ENCODE data around the gene SSTR1. TPM values are rescaled to one million over a fixed set of nuclear protein-coding genes. Genes with fewer than 3 reads are reported as not detected.

The SSTR1 gene
- total and polyA plus RNA-seq, 9 donors: under 0.01 to 0.94 (median 0.28) TPM

- WGBS (ENCODE audit: insufficient coverage): 4% methylated on average over 62 of the region's 69 CpGs
- no peak for DNase-seq
- Histone ChIP-seq H3K4me1 (ENCODE audit: control insufficient read depth, insufficient read depth, low read length) (peaks cover 31% of the 10 kb centered on the region), H3K36me3 (ENCODE audit: control insufficient read depth, insufficient read depth, low read length) (no peaks in the 10 kb centered on the region), H3K9me3 (replicated peaks; ENCODE audit: control insufficient read depth, low read depth, low read length) (no peaks in the 10 kb centered on the region), H3K4me3 (ENCODE audit: low read length) (no peak overlapping the region), H3K27me3 (ENCODE audit: control insufficient read depth, insufficient read depth, low read length) (peaks cover 55% of the 10 kb centered on the region), H3K27ac (ENCODE audit: low read length) (no peak overlapping the region)
Observed at GRCh38 chr14:38209572-38210557, 2.2 kb downstream of the SSTR1 start.

- H3K36me3 ChIP-seq (ENCODE audit: control insufficient read depth, insufficient read depth, low read length): no peaks in the 10 kb centered on the region
- peak overlapping the region; percentile 20 for H3K4me3 ChIP-seq (ENCODE audit: low read length)
- WGBS (ENCODE audit: insufficient coverage): 2% methylated on average over 27 of the region's 29 CpGs
- H3K4me1 ChIP-seq (ENCODE audit: control insufficient read depth, insufficient read depth, low read length): peaks cover 31% of the 10 kb centered on the region
- peak; percentile 30 for DNase-seq
- peaks cover 55% of the 10 kb centered on the region for H3K27me3 ChIP-seq (ENCODE audit: control insufficient read depth, insufficient read depth, low read length)
- H3K27ac ChIP-seq (ENCODE audit: low read length): no peak overlapping the region
- no peaks in the 10 kb centered on the region for H3K9me3 ChIP-seq (replicated peaks; ENCODE audit: control insufficient read depth, low read depth, low read length)
Observed at GRCh38 chr14:38210587-38211216, 3.0 kb downstream of the SSTR1 start.

GRCh38 chr14:38211255-38211735 is 3.6 kb downstream of the SSTR1 start:
- DNase-seq: no peak
- 3% methylated on average over 21 of the region's 34 CpGs for WGBS (ENCODE audit: insufficient coverage)
- Histone ChIP-seq H3K9me3 (replicated peaks; ENCODE audit: control insufficient read depth, low read depth, low read length) (no peaks in the 10 kb centered on the region), H3K36me3 (ENCODE audit: control insufficient read depth, insufficient read depth, low read length) (no peaks in the 10 kb centered on the region), H3K4me1 (ENCODE audit: control insufficient read depth, insufficient read depth, low read length) (peaks cover 31% of the 10 kb centered on the region), H3K27ac (ENCODE audit: low read length) (no peak overlapping the region), H3K4me3 (ENCODE audit: low read length) (no peak overlapping the region), H3K27me3 (ENCODE audit: control insufficient read depth, insufficient read depth, low read length) (peaks cover 55% of the 10 kb centered on the region)

- H3K4me1 ChIP-seq (ENCODE audit: control insufficient read depth, insufficient read depth, low read length): peaks cover 31% of the 10 kb centered on the region
- no peak overlapping the region for H3K4me3 ChIP-seq (ENCODE audit: low read length)
- no peaks in the 10 kb centered on the region for H3K36me3 ChIP-seq (ENCODE audit: control insufficient read depth, insufficient read depth, low read length)
- H3K9me3 ChIP-seq (replicated peaks; ENCODE audit: control insufficient read depth, low read depth, low read length): no peaks in the 10 kb centered on the region
- no peak overlapping the region for H3K27ac ChIP-seq (ENCODE audit: low read length)
- peaks cover 55% of the 10 kb centered on the region for H3K27me3 ChIP-seq (ENCODE audit: control insufficient read depth, insufficient read depth, low read length)
- DNase-seq: no peak
Observed at GRCh38 chr14:38212111-38212510, 4.4 kb downstream of the SSTR1 start.

GRCh38 chr14:38213001-38213400 is 5.3 kb downstream of the SSTR1 start:
- DNase-seq: no peak
- no CpG with 5 or more reads among the region's 2 CpGs for WGBS (ENCODE audit: insufficient coverage)
- H3K4me3 ChIP-seq (ENCODE audit: low read length): no peak overlapping the region
- H3K9me3 ChIP-seq (replicated peaks; ENCODE audit: control insufficient read depth, low read depth, low read length): no peaks in the 10 kb centered on the region
- H3K27ac ChIP-seq (ENCODE audit: low read length): no peak overlapping the region
- H3K36me3 ChIP-seq (ENCODE audit: control insufficient read depth, insufficient read depth, low read length): no peaks in the 10 kb centered on the region
- peaks cover 47% of the 10 kb centered on the region for H3K27me3 ChIP-seq (ENCODE audit: control insufficient read depth, insufficient read depth, low read length)
- H3K4me1 ChIP-seq (ENCODE audit: control insufficient read depth, insufficient read depth, low read length): peaks cover 28% of the 10 kb centered on the region

- no peaks in the 10 kb centered on the region for H3K36me3 ChIP-seq (ENCODE audit: control insufficient read depth, insufficient read depth, low read length)
- no CpG with 5 or more reads among the region's 2 CpGs for WGBS (ENCODE audit: insufficient coverage)
- no peaks in the 10 kb centered on the region for H3K4me1 ChIP-seq (ENCODE audit: control insufficient read depth, insufficient read depth, low read length)
- H3K4me3 ChIP-seq (ENCODE audit: low read length): no peak overlapping the region
- no peak for DNase-seq
- no peaks in the 10 kb centered on the region for H3K9me3 ChIP-seq (replicated peaks; ENCODE audit: control insufficient read depth, low read depth, low read length)
- no peak overlapping the region for H3K27ac ChIP-seq (ENCODE audit: low read length)
- peaks cover 3% of the 10 kb centered on the region for H3K27me3 ChIP-seq (ENCODE audit: control insufficient read depth, insufficient read depth, low read length)
Observed at GRCh38 chr14:38217553-38217952, 9.8 kb downstream of the SSTR1 start.

- no peaks in the 10 kb centered on the region for H3K9me3 ChIP-seq (replicated peaks; ENCODE audit: control insufficient read depth, low read depth, low read length)
- H3K36me3 ChIP-seq (ENCODE audit: control insufficient read depth, insufficient read depth, low read length): no peaks in the 10 kb centered on the region
- no peak overlapping the region for H3K27ac ChIP-seq (ENCODE audit: low read length)
- no peak overlapping the region for H3K4me3 ChIP-seq (ENCODE audit: low read length)
- no peaks in the 10 kb centered on the region for H3K27me3 ChIP-seq (ENCODE audit: control insufficient read depth, insufficient read depth, low read length)
- no peaks in the 10 kb centered on the region for H3K4me1 ChIP-seq (ENCODE audit: control insufficient read depth, insufficient read depth, low read length)
- DNase-seq: no peak
- no CpG with 5 or more reads among the region's 3 CpGs for WGBS (ENCODE audit: insufficient coverage)
Observed at GRCh38 chr14:38221077-38221476, 13.4 kb downstream of the SSTR1 start.

GRCh38 chr14:38224338-38224737 is 16.6 kb downstream of the SSTR1 start:
- Histone ChIP-seq H3K4me1 (ENCODE audit: control insufficient read depth, insufficient read depth, low read length) (no peaks in the 10 kb centered on the region), H3K9me3 (replicated peaks; ENCODE audit: control insufficient read depth, low read depth, low read length) (no peaks in the 10 kb centered on the region), H3K36me3 (ENCODE audit: control insufficient read depth, insufficient read depth, low read length) (no peaks in the 10 kb centered on the region), H3K27ac (ENCODE audit: low read length) (no peak overlapping the region), H3K4me3 (ENCODE audit: low read length) (no peak overlapping the region), H3K27me3 (ENCODE audit: control insufficient read depth, insufficient read depth, low read length) (no peaks in the 10 kb centered on the region)
- DNase-seq: peak; percentile 35

GRCh38 chr14:38225946-38226345 is 18.2 kb downstream of the SSTR1 start:
- H3K36me3 ChIP-seq (ENCODE audit: control insufficient read depth, insufficient read depth, low read length): no peaks in the 10 kb centered on the region

GRCh38 chr14:38226366-38226765 is 18.7 kb downstream of the SSTR1 start:
- Histone ChIP-seq H3K36me3 (ENCODE audit: control insufficient read depth, insufficient read depth, low read length) (no peaks in the 10 kb centered on the region), H3K9me3 (replicated peaks; ENCODE audit: control insufficient read depth, low read depth, low read length) (no peaks in the 10 kb centered on the region), H3K27me3 (ENCODE audit: control insufficient read depth, insufficient read depth, low read length) (no peaks in the 10 kb centered on the region), H3K4me3 (ENCODE audit: low read length) (no peak overlapping the region), H3K4me1 (ENCODE audit: control insufficient read depth, insufficient read depth, low read length) (no peaks in the 10 kb centered on the region), H3K27ac (ENCODE audit: low read length) (no peak overlapping the region)
- DNase-seq: no peak
- WGBS (ENCODE audit: insufficient coverage): no CpG with 5 or more reads among the region's 3 CpGs

More at GRCh38 chr14:38225946-38226345, 18.2 kb downstream of the SSTR1 start:
- no peaks in the 10 kb centered on the region for H3K4me1 ChIP-seq (ENCODE audit: control insufficient read depth, insufficient read depth, low read length)
- DNase-seq: no peak
- H3K27me3 ChIP-seq (ENCODE audit: control insufficient read depth, insufficient read depth, low read length): no peaks in the 10 kb centered on the region
- no peak overlapping the region for H3K4me3 ChIP-seq (ENCODE audit: low read length)
- WGBS (ENCODE audit: insufficient coverage): 60% methylated on average over 1 of the region's 2 CpGs
- no peak overlapping the region for H3K27ac ChIP-seq (ENCODE audit: low read length)
- H3K9me3 ChIP-seq (replicated peaks; ENCODE audit: control insufficient read depth, low read depth, low read length): no peaks in the 10 kb centered on the region

All from muscle of leg (tissue), 11 donors.